ENCODE results near the gene GCKR.

GRCh38 chr2:27566628-27567027 is 70.0 kb downstream of the GCKR start:
- TF ChIP-seq POLR2A (IDR thresholded peaks at IDR 0.05) (no peak), CTCF (IDR thresholded peaks at IDR 0.05) (no peak), POLR2AphosphoS5 (IDR thresholded peaks at IDR 0.05) (no peak)

All from suprapubic skin (tissue), 4 donors.